CD4-positive, alpha-beta T cell treated with Interleukin-15 for 1 hour (primary cell): Measurements from ENCODE around the gene TAAR8.
"Not testable (repeated sequence)": the region's sequence is repeated elsewhere in the genome, so short reads cannot be mapped to it uniquely, and the experiment has no call there.

Experiments used
- DNase-seq: peaks from one replicate; pipeline ENCODE4 v3.0.0-alpha.2; 2020

TAAR8 gene

DNA sequence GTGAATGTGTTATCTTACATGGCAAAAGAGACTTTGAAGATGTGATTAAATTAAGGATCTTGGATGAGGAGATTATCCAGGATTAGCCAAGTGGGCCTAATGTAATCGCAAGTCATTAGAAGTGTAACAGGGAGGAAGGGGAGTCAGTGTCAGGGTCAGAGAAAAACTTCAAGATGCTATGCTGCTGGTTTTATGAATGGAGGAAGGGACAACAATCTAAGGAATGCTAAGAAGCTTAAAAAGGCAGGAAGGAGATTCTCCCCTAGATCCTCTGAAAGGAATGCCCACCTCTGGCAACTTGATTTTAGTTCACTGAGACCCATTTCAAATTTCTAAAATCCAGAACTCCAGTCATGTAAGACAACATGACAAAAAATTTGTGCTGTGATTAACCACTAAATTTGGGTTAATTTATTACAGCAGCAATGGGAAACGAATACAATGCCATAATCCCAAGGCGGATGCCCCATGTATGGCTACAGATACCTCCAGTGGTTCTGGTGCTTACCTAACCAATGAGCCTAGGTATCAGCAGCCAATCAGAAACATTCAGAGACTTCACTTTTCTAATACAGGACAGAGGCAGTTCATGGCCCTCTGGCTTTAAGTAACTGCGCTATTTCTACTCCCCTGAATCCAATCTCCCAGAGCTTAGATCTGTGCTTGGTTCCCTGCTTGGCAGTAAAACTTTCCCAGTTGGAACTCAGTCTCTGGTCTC, 3.6 kb upstream of the TAAR8 start:
- no peak for DNase-seq

DNA sequence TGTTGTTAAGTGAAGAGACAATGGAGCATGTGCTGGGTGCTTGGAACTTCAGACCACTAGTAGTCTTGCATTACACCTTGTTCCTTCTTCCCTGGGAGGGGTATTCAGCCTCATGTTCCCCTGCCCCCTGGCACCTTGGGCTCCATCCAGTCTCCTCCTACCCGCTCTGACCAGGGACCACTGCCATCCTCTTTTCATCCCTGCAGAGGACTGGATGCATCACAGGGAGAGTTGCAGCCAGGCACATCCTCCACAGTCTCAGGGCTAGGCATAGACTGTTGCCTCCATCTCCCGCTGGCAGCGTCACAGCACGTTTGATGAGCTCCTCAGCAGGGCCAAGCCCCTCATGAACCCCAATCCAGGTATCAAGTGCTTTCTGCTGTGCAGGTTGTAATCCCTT, 1.3 kb upstream of the TAAR8 start:
- DNase-seq, result no peak

DNA sequence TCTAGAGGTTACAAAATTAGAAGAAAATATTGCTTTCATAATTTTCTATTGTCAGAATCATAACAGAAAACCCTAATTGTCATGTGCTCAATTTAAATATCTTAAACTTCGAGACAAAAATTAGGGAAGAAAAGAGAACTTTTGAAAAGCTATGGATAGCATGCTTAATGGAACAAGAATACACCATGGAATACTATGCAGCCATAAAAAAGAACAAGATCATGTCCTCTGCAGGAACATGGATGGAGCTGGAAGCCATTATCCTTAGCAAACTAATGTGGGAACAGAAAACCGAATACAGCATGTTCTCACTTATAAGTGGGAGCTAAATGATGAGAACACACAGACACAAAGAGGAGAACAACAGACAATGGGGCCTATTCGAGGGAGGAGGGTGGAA, 7.6 kb downstream of the TAAR8 start:
- DNase-seq, result not testable (repeated sequence)

DNA sequence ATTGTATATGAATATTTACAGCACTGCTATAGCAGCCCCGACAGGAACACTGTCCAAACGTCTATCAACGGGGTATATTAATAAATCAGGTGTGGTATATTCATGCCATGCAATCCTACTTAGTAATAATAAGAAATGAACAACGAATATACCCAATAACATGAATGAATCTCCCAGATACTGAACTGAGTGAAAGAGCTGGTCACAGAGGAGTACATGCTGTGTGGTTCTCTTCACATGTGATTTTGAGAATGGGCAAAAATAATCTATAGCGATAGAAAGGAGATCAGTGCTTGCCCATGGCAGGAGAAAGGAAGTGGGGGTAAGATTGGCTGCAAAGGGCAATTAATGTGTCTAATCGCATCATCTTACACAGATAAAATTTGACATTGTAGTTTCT, 13.9 kb downstream of the TAAR8 start:
- DNase-seq, result no peak

DNA sequence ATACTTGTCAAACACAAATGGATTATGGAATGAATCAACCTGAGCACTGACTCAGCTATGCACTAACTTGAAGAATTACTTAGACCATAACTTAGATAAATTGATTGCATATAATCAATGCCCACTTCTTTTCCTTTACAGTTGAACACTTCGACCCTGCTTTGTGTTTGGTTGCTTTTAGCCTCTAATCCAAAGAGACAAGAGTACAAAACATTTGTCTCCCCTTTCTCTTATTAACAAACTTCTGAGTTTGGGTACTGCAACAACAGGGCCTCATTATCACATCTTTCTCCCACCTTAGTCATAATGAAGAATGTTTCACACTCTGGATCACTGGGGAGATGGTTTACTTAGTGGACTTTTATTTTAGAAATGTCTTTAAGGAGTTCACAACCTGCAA, 15.1 kb downstream of the TAAR8 start:
- DNase-seq, result no peak

DNA sequence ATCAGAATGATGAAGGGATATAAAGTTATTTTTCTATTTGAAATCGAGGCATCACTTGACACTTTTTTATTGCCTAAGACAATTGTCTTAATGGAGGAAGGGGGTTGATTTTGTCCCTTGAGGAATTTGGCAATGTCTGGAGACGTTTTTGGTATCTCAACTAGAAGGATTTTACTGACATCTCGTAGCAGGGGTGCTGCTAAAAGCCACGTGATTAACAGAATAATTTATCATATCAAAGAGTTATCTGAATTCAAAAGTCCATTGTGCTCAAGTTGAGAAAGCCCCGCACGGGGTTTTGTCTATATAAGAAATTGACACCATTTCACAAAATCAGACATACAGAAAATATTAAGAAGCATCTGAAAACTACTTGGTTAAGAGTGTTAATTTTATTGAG, 16.1 kb downstream of the TAAR8 start:
- DNase-seq, result no peak

DNA sequence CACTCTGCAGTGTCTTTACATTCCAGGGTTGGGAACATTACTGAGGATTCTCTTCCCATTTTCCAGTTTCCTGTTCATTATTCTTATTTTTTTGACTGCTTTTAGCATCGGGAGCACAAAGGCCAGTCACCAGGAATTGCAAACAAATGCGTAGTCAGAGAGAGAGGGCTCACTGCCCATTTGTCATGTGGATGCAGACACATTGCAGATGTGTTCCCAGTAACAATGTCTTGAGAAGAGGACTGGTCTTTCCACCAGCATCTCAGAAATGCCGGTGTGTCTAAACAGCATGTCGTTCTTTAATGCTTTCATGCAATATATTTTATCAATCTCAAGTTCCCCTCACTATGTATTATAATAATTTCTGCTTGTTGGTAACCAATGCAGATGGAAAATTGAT, 16.7 kb downstream of the TAAR8 start:
- no peak for DNase-seq

DNA sequence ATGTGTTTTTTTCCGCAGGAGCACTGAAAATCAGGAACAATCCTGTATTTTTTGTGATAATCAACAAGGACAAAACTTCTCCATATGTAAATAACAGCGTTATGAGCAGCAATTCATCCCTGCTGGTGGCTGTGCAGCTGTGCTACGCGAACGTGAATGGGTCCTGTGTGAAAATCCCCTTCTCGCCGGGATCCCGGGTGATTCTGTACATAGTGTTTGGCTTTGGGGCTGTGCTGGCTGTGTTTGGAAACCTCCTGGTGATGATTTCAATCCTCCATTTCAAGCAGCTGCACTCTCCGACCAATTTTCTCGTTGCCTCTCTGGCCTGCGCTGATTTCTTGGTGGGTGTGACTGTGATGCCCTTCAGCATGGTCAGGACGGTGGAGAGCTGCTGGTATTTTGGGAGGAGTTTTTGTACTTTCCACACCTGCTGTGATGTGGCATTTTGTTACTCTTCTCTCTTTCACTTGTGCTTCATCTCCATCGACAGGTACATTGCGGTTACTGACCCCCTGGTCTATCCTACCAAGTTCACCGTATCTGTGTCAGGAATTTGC, 17.8 kb downstream of the TAAR8 start, which contains the start of gene TAAR6:
TAAR6 (plus strand) TSS at position 102 of the 557 bp plus-strand sequence; CDS start at position 102, 0 bp downstream.
- no peak for DNase-seq

DNA sequence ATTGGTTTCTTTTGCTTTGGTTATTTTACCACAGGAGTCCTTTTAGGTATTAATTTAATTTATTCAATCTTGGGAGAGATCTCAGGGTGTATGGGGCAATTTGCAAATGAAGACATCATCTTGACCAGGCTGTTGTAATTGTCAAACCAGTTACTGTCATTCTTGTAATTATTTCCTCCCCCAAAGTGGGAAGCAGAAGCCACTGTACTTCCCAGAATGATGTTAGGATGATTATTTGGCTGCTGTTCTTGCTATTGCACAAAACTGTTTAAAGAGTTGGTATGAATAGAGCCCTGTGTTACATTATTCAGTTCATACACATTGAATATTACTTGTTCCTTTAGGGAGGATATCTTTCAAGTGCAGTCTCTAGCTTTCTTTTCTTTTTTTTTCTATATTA, 19.3 kb downstream of the TAAR8 start:
- no peak for DNase-seq

DNA sequence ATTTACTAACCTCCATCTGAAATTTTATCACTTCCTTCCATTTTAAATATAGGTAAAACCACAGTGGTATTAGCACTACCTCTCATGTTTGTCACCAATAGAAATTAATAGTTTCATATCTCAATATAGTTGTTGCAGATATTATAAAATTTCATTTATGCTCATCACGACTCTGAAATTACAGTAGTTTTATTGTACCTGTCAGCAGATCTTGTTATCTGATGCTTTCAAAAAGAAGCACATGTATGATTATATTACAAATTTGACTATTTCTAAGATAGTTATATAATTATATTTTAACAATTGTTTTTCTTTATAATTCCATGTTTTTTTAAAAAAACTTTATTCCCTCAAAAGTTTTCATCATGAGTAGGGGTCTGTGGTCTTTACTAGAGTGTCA, 32.2 kb downstream of the TAAR8 start:
- no peak for DNase-seq

DNA sequence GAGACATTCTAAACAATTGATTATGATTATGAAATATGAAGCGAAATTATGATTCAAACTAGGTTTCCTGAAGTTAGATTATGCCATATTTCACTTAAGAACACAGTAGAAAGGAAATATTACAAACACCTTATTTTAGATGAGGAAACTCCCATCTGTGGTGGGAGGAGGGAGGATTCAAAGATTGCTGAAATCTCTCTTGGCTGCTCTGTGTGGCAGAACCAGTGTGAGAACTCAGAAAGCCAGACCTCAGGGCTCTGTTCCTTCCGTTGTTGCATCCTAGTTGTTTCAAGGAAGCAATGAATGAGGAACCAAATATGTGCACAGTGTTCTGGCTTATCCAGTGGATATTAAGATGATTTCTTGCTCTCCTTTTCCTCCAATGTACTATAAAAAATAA, 35.0 kb downstream of the TAAR8 start:
- no peak for DNase-seq

DNA sequence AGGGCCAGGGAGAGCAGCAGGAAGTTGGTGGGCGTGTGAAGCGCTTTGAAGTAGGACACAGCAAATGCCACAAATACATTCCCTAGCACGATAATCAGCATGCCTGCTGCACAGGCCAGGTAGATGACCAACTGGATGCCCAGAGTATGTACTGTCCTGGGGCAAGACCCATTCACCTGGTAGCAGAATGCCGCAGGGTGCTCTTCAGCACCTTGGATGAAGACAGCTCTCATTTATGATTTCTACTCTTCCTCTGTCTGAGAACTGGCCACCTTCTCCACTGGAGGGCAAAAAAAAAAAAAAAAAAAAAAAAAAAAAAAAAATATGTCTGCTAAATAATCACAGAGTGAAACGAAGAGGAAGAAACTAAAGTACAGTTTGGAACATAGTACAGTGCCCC, 37.0 kb downstream of the TAAR8 start, which contains the start of gene TAAR5:
TAAR5 (minus strand) TSS at position 288 of the 400 bp plus-strand sequence; CDS start at position 233, 55 bp downstream.
- no peak for DNase-seq

DNA sequence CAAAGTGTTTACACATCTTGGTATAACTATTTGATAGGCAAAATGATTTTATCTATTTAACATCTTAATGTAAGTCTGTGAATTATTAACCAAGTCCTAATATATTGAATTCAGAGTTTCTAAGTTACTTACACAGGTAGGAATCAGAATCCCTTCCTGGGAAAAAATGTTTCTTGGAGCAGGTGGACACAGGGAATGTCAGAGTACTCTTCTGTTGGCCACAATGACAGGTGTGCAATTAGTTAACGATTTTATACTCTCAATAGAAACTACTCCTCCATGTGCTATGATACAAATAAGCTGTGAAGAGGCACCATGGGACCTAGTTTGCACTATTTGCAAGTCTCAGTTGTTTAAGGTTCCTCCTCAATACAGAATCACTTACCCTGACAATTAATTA, 37.9 kb downstream of the TAAR8 start:
- DNase-seq, result no peak

DNA sequence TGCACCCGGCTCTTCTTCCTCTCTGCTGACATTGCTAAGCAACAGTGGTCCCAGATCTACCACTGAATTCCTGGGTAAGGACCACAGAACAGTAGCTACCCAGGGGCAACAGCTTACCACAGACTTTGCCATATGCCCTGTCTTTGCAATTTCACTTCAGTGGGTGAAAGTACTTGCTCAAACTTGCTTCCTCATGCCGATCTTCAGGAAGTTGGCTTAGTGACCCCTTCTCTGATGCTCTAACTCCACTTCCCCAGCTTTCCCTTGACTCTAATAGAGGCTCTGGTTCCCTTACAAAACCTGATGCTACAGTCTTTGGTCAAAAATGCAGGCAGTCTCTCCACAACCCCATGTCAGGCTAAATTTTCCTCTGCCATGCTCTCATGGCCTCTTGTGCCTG, 40.4 kb downstream of the TAAR8 start:
- no peak for DNase-seq

DNA sequence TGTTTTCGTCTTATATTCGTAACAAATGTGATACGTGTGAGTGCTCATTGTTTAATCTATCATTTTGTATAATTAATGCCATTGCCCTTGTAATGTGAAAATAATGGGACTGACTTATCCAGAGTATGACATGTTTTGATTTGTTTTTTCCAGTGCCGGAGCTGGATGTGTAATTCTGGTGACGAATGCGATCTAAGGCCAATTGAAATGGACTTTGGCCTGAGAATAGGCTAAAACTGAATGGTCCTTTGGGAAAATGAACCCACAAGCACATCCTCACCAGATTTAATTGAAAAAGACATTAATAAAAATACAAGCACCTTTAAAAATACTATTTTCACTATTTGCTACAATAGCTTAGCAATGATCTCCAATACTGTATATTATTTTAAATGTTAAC, 43.7 kb downstream of the TAAR8 start:
- DNase-seq, result no peak

DNA sequence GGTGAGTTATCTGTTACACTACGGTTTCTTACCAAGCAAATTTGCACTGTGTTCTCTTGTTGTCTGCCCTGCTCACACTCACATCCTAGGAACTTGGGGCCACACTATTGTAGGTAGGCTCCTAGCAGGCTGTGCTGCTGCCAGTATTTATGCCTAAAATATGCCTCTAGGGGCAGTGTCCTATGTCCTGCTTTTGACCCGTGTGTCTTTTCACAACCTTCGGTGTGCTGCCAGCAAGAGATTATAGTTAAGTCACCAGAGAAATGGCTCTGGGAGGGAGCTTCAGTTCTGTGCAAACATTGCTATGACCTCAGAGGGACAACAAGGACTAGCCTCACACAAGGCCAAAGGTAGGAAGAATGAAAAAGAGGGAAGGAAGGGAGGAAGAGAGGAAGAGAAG, 46.0 kb downstream of the TAAR8 start:
- DNase-seq, result no peak

DNA sequence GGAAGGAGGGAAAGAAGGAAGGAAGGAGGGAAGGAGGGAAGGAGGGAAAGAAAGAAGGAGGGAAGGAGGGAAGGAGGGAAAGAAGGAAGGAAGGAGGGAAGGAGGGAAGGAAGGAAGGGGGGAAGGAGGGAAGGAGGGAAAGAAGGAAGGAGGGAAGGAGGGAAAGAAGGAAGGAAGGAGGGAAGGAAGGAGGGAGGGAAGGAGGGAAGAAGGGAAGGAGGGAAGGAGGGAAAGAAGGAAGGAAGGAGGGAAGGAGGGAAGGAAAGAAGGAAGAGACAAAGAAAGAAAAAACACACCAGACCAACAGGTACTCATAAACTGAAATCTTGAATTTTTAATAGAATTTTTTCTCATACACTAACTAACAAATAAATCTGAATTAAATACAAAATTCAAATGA, 48.4 kb downstream of the TAAR8 start:
- DNase-seq, result not testable (repeated sequence)
